ENCODE results near the gene RAPGEF2.

DNA sequence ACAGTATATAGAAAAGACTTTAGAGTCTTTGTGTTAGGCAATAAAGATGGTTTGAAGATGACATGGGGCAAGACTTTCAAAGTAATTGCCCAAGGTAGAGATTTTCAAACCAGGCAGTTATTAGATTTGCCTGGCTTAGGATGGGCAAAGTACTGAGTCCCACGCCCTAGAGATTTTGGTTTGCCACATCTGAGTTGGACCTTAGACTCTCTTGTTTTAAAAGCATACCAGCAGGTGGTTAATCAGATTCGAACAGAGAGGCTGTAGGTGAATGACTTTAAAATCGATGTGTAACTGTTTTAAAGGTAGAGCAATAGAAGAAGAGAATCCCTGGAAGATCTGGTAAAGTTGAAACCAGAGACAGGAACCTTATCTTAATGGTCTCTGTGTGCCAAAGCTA is 121.5 kb downstream of the RAPGEF2 start:
- TF ChIP-seq, protein P1, sequence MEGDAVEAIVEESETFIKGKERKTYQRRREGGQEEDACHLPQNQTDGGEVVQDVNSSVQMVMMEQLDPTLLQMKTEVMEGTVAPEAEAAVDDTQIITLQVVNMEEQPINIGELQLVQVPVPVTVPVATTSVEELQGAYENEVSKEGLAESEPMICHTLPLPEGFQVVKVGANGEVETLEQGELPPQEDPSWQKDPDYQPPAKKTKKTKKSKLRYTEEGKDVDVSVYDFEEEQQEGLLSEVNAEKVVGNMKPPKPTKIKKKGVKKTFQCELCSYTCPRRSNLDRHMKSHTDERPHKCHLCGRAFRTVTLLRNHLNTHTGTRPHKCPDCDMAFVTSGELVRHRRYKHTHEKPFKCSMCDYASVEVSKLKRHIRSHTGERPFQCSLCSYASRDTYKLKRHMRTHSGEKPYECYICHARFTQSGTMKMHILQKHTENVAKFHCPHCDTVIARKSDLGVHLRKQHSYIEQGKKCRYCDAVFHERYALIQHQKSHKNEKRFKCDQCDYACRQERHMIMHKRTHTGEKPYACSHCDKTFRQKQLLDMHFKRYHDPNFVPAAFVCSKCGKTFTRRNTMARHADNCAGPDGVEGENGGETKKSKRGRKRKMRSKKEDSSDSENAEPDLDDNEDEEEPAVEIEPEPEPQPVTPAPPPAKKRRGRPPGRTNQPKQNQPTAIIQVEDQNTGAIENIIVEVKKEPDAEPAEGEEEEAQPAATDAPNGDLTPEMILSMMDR (IDR thresholded peaks at IDR 0.05): no peak
- no peak for TF ChIP-seq POLR2A (IDR thresholded peaks at IDR 0.05)

All from breast epithelium (tissue), 3 donors.